AG04450 (cell line): ENCODE data around the gene KRTAP19-6. TPM values are rescaled to one million over a fixed set of nuclear protein-coding genes. Genes with fewer than 3 reads are reported as not detected.

ENCODE experiments used
- CTCF ChIA-PET: fragments of 300-600, 350-600 bp; formaldehyde crosslinking; extraction: SDS; loops from one replicate; lab custom pipeline; 2022; ENCODE audit warnings: antibody characterized with exemption, inconsistent platforms; lab: Charles Lee
- POLR2A ChIA-PET: fragments of 350-600 bp; formaldehyde crosslinking; extraction: SDS; loops from one replicate; lab custom pipeline; 2021; ENCODE audit warnings: antibody characterized with exemption, inconsistent platforms; lab: Yijun Ruan, JAX
- DNase-seq: peaks from one replicate; pipeline ENCODE4 v3.0.0-alpha.2; 2011; ENCODE audit warnings: low read depth, low spot score
- H3K27ac ChIP-seq: one replicate; pipeline ENCODE4 v1.5.1; 2012; ENCODE audit warnings: low read depth, low read length, control low read depth
- H3K27me3 ChIP-seq: one replicate; pipeline ENCODE4 v1.6.0; 2012; ENCODE audit warnings: low read length; ENCODE audit not compliant: control insufficient read depth, insufficient read depth
- H3K4me3 ChIP-seq: 2 replicates; pipeline ENCODE4 v1.5.1; 2011; ENCODE audit warnings: mild to moderate bottlenecking, low read depth, low read length, control low read depth
- H3K9me3 ChIP-seq: 2 replicates; pipeline ENCODE4 v1.5.1; 2012; ENCODE audit warnings: low read length; ENCODE audit not compliant: control insufficient read depth, insufficient read depth
- CTCF ChIP-seq: IDR thresholded peaks from 2 replicates; pipeline ENCODE4 v1.5.1; 2011; ENCODE audit warnings: low read depth, low read length, control low read depth, inconsistent platforms
- polyA plus RNA-seq: library from polyadenylated mRNA; depleted of rRNA; stranded (reverse); fragments of >200 nt; gene quantifications from 2 replicates; pipeline ENCODE4 v1.2.3, GENCODE V29; 2011

KRTAP19-6 gene
- polyA plus RNA-seq, 1 experiment, result not detected

DNA sequence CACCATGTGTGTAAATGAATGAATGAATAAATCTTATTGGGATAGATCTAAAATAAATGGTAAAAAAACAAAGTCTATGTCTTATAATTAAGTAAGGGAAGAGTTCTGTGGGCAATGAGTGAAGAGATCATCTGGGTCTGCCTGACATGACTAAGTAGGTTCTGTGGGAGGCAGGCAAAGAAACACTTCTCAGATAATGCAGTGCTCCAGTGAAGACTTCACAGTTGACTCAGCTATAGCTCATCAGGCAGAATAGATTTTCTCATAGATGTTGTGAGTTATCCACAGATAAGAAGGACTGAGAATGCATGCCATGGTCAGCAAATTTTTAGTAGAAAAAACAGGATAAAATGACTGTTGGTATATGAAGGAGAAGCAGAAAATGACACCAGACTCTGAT lies 36.1 kb upstream of the KRTAP19-6 start:
- Histone ChIP-seq H3K4me3 (no peak overlapping the region), H3K27ac (no peak overlapping the region), H3K9me3 (peaks cover 8% of the 10 kb centered on the region), H3K27me3 (no peaks in the 10 kb centered on the region)
- DNase-seq, result no peak
- ChIA-PET POLR2A (no interaction called here), CTCF (no interaction called here)
- TF ChIP-seq CTCF, result no peak

DNA sequence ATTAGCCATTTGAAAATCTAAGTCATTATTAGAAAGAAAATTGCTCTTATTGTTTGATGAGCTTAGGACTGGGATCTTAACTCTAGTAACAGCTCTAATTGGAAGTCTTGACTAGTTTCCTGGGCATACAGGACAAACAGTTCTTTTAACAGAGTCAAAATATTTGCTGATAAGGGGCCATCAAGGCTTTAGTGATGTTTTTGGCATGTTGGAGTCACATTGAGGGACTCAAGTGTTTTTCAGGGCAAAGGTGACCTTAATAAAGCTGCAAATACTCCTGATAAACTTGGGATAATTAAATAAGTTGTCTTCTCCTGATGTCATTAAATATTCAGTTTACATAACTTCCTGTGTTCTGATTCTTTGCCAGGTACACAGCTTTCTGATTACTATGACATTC lies 26.0 kb upstream of the KRTAP19-6 start:
- TF ChIP-seq CTCF, result no peak
- CTCF ChIA-PET, result no interaction called here
- Histone ChIP-seq H3K4me3 (no peak overlapping the region), H3K27ac (no peak overlapping the region), H3K27me3 (no peaks in the 10 kb centered on the region), H3K9me3 (peaks cover 13% of the 10 kb centered on the region)
- DNase-seq, result no peak
- POLR2A ChIA-PET, result no interaction called here

DNA sequence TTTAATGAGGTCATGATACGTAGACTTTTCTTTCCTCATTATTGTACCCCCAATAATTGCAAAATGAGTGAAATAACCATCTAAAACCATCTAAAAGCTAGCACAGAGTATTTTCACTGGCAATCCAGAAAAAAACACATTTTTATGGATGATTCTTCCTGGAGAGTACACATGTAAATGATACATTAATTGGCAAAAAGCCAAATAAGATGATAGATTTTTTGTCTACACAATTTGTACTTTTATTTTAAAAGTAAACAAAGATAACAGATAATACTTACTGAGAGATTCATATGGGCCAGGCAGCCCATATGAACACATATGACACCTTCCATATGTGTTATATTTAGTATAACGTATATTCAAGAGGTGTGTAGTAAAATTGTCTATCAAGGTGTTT lies 22.0 kb upstream of the KRTAP19-6 start:
- ChIA-PET POLR2A (no interaction called here), CTCF (no interaction called here)
- no peak for TF ChIP-seq CTCF
- DNase-seq, result no peak
- Histone ChIP-seq H3K27ac (no peak overlapping the region), H3K9me3 (peaks cover 9% of the 10 kb centered on the region), H3K27me3 (no peaks in the 10 kb centered on the region), H3K4me3 (no peak overlapping the region)

DNA sequence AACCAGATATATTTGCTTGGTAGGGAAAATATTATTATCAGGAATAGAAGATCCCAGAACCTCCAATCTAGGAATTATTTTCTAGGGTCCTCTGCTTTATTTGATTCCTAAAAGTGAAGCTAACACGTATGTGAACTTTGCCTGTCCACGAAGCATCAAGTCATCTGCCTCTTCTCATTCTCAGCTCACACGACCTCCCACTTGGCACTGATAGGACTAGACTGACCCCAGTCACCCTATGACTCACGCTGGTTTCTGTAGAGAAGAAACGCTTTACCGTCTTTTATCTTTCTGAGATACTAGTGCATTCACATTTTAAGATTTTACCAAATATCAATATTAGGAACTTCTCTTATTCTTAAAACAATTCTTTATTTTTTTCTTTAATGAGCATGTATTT lies 21.4 kb upstream of the KRTAP19-6 start:
- Histone ChIP-seq H3K4me3 (no peak overlapping the region), H3K9me3 (peaks cover 10% of the 10 kb centered on the region), H3K27me3 (no peaks in the 10 kb centered on the region), H3K27ac (no peak overlapping the region)
- TF ChIP-seq CTCF, result no peak
- ChIA-PET CTCF (no interaction called here), POLR2A (no interaction called here)
- DNase-seq, result no peak

- H3K9me3 ChIP-seq, result peaks cover 10% of the 10 kb centered on the region
- no peak for DNase-seq
- no peaks in the 10 kb centered on the region for H3K27me3 ChIP-seq
- H3K27ac ChIP-seq, result no peak overlapping the region
- ChIA-PET POLR2A (no interaction called here), CTCF (no interaction called here)
- no peak overlapping the region for H3K4me3 ChIP-seq
- TF ChIP-seq CTCF, result no peak
These were observed 20.3 kb upstream of the KRTAP19-6 start for GRCh38 chr21:30561957-30562356.
